HFFc6 (cell line): ENCODE data around the gene LRIG2. TPM values are rescaled to one million over a fixed set of nuclear protein-coding genes. Genes with fewer than 3 reads are reported as not detected.

Experiments
- DNase-seq: peaks from one replicate; pipeline ENCODE4 v3.0.0-alpha.2; 2018
- H3K27ac Mint-ChIP-seq: 2 replicates; pipeline ENCODE4 v1.8.0; 2020; ENCODE audit warnings: mild to moderate bottlenecking, mixed read lengths
- H3K27me3 Mint-ChIP-seq: 2 replicates; pipeline ENCODE4 v1.8.0; 2021; ENCODE audit warnings: mild to moderate bottlenecking, moderate library complexity, mixed read lengths; ENCODE audit not compliant: insufficient read depth
- H3K36me3 Mint-ChIP-seq: 2 replicates; pipeline ENCODE4 v1.8.0; 2021; ENCODE audit warnings: low read depth, mixed read lengths
- H3K4me1 Mint-ChIP-seq: 2 replicates; pipeline ENCODE4 v1.8.0; 2020; ENCODE audit warnings: low read depth, mixed read lengths
- H3K4me3 Mint-ChIP-seq: 2 replicates; pipeline ENCODE4 v1.8.0; 2020; ENCODE audit warnings: mild to moderate bottlenecking, moderate library complexity, mixed read lengths
- H3K9me3 Mint-ChIP-seq: 2 replicates; pipeline ENCODE4 v1.8.0; 2020; ENCODE audit warnings: mild to moderate bottlenecking, mixed read lengths
- CTCF ChIP-seq: fragments of 200-600 bp; sonication (generic); IDR thresholded peaks from 2 replicates; pipeline ENCODE4 v1.5.0; 2021; ENCODE audit warnings: antibody characterized with exemption, mild to moderate bottlenecking
- total RNA-seq, 6 experiments: library from RNA; stranded (reverse); fragmentation: NEBNext Ultra II Directional; extraction: Animal tissue kit (Norgen Biotek cat#: 25700); gene quantifications; 2 replicates in 1 of 6; 3 replicates in 5 of 6; pipeline ENCODE4 v1.2.3, GENCODE V29; 2021

The LRIG2 gene
- total RNA-seq, 6 experiments from 2014 or later: 5.6 to 8.5 (median 7.4) TPM

- TF ChIP-seq CTCF: no peak
- peaks cover 17% of the 10 kb centered on the region for H3K4me1 Mint-ChIP-seq
- H3K4me3 Mint-ChIP-seq: no peak overlapping the region; the same call in 1 of the 2 replicates
- no peaks in the 10 kb centered on the region for H3K9me3 Mint-ChIP-seq
- DNase-seq: no peak
- H3K36me3 Mint-ChIP-seq: peaks cover 37% of the 10 kb centered on the region
- H3K27ac Mint-ChIP-seq: no peak overlapping the region
- no peaks in the 10 kb centered on the region; the same call in 1 of the 2 replicates for H3K27me3 Mint-ChIP-seq
Observed at GRCh38 chr1:113125517-113125916, 52.5 kb downstream of the LRIG2 start.

- no peak overlapping the region for H3K4me3 Mint-ChIP-seq
- DNase-seq: no peak
- H3K27ac Mint-ChIP-seq: no peak overlapping the region
- H3K27me3 Mint-ChIP-seq: no peaks in the 10 kb centered on the region; the same call in 1 of the 2 replicates
- H3K9me3 Mint-ChIP-seq: no peaks in the 10 kb centered on the region
- TF ChIP-seq CTCF: no peak
- peaks cover 34% of the 10 kb centered on the region for H3K36me3 Mint-ChIP-seq
- peaks cover 17% of the 10 kb centered on the region for H3K4me1 Mint-ChIP-seq
Observed at GRCh38 chr1:113126207-113126606, 53.2 kb downstream of the LRIG2 start.

- no peaks in the 10 kb centered on the region; the same call in 1 of the 2 replicates for H3K27me3 Mint-ChIP-seq
- H3K36me3 Mint-ChIP-seq: peaks cover 24% of the 10 kb centered on the region
- H3K4me1 Mint-ChIP-seq: peaks cover 17% of the 10 kb centered on the region
- H3K27ac Mint-ChIP-seq: peak overlapping the region; percentile 2; the same call in 1 of the 2 replicates
- H3K4me3 Mint-ChIP-seq: no peak overlapping the region
- no peak for DNase-seq
- TF ChIP-seq CTCF: no peak
- H3K9me3 Mint-ChIP-seq: no peaks in the 10 kb centered on the region
Observed at GRCh38 chr1:113128116-113128515, 55.1 kb downstream of the LRIG2 start.

GRCh38 chr1:113129529-113130185 lies 56.7 kb downstream of the LRIG2 start:
- DNase-seq: no peak
- no peak overlapping the region for H3K4me3 Mint-ChIP-seq
- H3K27ac Mint-ChIP-seq: no peak overlapping the region; the same call in 1 of the 2 replicates
- no peaks in the 10 kb centered on the region; the same call in 1 of the 2 replicates for H3K27me3 Mint-ChIP-seq
- peaks cover 7% of the 10 kb centered on the region; the same call in 1 of the 2 replicates for H3K4me1 Mint-ChIP-seq
- peaks cover 15% of the 10 kb centered on the region; the same call in 1 of the 2 replicates for H3K36me3 Mint-ChIP-seq
- TF ChIP-seq CTCF: no peak
- no peaks in the 10 kb centered on the region for H3K9me3 Mint-ChIP-seq

- Mint-ChIP-seq H3K4me1 (peaks cover 4% of the 10 kb centered on the region; the same call in 1 of the 2 replicates), H3K27ac (no peak overlapping the region), H3K36me3 (peaks cover 4% of the 10 kb centered on the region; the same call in 1 of the 2 replicates), H3K9me3 (no peaks in the 10 kb centered on the region), H3K27me3 (no peaks in the 10 kb centered on the region; the same call in 1 of the 2 replicates), H3K4me3 (no peak overlapping the region)
- TF ChIP-seq CTCF: no peak
- DNase-seq: no peak
Observed at GRCh38 chr1:113133038-113133437, 60.0 kb downstream of the LRIG2 start.
